GM21367 (cell line): ENCODE data around the gene CHTF8.
A peak's percentile ranks its signal among the peaks of the same experiment; 100 is the strongest.
"Not testable (repeated sequence)": the region's sequence is repeated elsewhere in the genome, so short reads cannot be mapped to it uniquely, and the experiment has no call there.

ENCODE experiments used
- ATAC-seq: cut with Tn5 transposase; IDR thresholded peaks from one replicate; pipeline ENCODE4 v1.9.1; 2021; ENCODE audit not compliant: unreplicated experiment

Gene CHTF8, protein sequence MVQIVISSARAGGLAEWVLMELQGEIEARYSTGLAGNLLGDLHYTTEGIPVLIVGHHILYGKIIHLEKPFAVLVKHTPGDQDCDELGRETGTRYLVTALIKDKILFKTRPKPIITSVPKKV

DNA sequence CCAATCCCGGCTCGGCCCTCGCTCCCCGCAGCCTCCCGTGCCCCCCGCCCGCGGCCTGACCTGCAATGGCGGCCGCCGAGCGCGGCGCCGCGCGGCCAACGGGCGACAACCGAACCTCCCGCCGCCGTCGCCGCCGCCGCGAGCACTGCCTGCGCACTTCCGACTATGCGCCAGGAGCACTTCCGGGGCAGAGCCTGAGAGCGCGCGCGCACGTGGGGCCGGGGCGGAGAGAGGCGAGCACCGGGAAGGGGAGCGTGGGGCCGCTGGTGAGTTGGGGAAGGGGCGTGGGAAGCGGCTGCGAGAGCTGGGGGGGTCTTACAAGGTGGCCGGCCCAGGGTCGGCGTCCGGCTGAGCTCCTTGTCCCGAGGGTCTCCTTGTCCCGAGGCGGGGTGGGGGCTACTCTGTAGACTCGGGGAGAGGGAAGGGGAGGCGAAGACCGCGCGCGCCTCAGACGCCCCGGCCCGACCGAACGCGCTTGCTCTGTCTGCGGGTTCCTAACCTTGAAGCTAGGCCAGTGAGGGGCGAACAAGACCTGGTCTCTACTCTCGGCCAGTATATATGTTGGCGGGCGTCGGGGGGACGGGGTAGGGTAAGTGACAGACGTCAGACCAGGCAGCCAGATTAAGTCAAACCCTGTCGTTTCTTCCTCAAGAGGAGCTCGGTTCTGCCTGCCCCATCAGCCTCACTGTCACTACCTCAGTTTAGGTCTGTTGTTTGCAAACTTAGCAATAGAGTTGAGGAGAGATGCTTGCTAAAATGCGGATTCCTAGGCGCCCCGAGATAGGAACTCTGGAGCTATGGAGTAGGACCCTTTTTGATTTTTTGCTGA is at the start of gene CHTF8, which contains the start of gene UTP4:
CHTF8 (minus strand) TSS at position 165 of the 829 bp plus-strand sequence. CDS start 11,130 bp downstream, outside the sequence.
UTP4 (plus strand) TSS at position 226 of the 829 bp plus-strand sequence. CDS start 811 bp downstream, outside the sequence.
- ATAC-seq, result peak; percentile 71

DNA sequence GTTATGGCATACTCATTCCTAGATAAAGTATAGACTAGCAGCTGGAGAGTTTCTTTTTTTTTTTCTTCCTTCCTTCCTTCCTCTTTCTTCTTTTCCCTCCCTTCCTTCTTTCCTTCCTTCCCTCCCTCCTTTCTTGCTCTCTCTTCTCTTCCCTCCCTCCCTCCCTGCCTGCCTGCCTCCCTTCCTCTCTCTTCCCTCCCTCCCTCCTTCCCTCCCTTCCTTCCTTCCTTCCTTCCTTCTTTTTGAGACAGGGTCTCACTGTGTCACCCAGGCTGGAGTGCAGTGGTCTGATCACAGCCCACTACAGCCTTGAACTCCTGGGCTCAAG is 47.6 kb upstream of the CHTF8 start:
- no peak for ATAC-seq

DNA sequence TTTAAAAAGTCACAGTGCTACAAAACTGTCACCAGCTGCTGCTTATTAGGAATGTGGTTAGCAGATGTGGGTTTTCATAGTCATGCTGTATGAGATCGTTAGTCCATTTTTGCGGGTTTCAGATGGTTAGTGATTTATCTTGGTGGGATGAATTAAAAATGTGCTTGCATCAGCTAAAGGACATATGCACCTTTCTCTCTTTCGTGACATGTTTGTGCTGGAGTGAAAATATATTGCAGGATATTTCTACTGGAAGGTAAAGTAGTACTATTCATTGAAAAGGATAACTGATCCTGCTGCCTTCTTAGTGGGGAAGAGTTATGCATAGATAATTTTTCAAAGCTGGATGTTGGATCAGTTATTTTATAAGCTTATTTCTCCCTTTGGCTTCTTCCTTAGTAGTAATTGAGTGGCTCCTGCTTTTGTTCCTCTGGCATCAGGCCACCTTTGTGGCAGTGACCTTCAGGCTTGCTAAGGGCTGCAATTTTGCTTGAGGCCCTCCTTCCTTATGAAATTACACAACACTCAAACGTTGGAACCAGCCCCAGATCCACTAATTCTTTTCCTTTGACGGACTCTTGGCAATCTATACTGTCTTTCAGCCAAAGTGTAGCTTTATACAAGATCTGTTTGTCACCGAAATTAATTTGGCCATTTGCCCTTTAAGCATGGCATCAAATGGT is 47.1 kb upstream of the CHTF8 start:
- no peak for ATAC-seq

DNA sequence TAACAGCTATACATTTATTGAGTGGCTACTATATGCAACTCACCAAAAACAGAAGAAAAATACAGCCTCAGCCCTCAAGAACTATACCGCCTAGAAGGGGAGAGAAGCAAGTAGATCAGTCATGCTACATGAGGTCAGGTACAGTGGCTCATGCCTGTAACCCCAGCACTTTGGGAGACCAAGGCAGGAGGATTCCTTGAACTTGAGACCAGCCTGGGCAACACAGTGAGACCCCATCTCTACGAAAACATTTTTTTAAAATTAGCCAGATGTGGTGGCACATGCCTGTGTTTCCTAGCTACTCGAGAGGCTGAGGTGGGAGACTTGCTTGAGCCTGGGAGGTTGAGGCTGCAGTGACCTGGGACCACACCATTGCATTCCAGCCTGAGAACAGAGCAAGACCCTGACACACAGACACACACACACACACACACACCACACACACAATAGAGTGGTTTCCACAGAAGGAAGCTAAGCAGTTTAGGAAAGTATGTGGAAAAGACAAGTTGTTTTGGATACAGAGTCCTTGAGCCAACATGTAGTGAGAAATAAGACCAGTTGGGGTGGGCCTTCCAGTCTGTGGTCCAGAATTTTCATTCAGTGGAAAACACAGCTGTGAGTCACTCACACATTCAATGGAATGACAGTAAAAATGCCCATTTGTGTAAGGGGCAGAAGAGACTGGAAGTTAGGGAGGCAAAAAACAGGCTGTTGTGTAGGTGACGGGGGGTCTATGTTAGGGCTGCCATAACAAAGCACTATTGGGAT is 43.8 kb upstream of the CHTF8 start:
- no peak for ATAC-seq

DNA sequence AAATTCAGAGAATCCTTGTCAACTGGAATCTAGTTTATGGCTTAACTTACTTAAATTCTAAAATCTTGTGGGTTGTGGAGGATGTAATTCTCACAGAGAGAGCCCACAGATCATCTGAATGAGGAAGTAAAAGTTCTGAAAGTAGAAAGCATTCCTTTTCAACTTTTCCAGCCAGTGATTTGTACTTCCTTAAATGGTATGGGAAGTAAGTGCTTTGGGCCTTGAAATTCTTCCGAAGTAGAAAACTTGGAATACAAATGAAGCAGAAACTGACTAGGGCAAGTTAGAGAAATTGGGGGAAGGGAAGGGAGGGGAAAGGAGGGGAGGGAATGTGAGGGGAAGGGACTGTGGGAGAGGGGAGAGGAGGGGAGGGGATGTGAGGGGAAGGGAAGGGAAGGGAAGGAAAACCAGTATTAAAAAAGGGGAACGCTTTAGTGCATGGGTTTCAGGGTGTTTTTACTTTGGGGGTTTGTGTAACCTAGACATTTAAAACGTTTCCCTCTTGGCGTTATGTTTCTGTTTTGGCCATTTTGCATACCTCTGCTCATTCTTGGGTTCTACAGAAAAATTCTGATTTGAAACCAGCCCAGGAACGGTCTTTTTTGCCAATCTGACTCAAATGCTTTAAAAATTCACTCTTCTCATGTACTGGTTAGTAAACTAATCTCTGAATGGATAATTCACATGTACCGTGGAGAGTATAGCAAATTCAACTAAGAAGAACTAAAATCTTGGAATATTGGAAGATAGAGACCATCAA is 39.1 kb upstream of the CHTF8 start:
- ATAC-seq, result no peak

DNA sequence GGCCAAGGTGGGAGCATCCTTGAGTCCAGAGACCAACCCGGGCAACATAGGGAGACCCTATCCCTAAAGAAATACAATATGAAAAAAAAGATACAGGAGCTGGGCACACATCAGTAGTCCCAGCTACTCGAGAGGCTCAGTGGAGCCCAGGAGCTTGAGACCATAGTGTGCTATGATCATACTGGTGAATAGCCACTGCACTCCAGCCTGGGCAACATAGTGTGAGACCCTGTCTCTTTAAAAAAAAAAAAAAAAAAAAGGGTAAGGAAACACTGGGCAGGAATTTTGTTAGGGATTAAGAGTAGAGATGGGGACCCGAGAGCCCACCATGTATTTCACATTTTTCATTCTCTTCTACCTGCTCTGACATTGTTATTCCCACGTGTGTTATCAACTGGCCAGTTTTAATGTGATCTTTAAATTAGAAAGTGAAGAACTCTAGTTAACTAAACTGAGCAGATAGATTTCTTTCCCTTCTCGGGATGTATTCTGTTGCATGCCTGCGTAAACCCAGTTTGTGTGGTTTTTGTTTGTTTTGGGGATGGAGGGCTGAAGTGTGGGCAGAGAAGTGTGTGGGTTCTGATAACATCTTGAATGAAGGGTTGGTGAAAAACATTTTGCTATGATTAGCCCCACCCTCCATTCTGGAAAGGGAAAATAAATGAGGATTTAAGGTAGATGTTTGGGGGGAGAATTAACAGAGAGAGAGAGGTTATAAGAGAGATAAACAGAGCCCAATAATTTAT is 37.4 kb upstream of the CHTF8 start:
- ATAC-seq, result no peak

DNA sequence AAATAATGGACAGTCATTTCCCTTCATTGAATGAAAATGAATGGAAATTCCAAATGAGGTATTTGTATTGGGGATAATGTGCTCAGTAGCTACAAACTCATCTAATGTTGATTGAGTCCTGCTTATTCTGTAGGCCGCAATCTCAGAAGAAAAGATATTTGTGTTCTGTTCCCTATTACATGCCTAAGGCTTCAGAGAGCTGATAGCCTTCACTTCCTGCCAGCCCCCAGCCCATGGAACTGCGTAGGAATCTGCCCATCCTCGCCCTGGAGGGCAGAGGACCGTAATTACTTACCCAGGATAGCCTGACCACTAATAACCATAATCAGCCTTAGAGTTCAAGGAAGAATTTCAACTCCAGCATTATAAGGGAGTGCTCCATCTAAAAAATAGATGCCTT is 36.7 kb upstream of the CHTF8 start:
- no peak for ATAC-seq

DNA sequence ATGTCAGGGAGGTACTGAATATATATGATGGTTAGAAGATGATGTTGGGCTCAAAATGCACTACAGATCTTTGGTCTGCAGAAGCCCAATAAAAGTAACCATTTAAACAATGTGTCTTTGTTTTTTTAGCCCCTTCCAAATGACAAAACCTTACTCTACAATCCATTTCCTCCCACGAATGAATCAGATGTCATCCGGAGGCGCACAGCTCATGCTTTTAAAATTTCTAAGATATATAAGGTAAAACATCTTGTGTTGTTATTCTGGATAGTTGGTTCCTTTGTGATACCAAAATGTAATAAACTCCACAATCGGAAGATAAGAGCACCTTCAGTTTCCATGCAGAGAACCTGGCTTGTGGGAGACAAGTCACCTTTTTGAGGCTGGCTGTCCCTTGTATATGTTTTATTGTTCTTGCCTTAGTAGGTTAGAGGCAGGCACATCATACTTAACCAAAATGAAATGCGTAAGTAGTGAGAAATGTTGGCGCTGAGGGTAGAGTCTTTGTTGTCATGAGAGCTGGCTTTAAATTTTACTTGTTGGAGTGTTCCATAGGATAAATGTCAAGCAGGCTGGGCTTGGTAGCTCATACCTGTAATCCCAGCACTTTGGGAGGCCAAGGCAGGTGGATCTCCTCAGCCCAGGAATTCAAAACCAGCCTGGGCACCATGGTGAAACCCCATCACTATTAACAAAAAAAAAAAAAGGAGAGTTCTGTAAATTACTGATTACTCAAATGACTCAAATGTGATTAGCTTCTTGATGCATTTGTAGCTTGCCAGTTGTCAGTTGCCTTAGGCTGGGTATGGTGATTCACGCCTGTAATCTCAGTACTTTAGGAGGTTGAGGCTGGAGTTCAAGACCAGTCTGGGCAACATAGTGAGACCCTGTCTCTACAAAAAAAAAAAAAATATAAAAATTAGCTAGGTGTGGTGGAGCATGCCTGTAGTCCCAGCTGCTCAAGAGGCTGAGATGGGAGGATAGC is 34.9 kb upstream of the CHTF8 start:
- ATAC-seq, result no peak

DNA sequence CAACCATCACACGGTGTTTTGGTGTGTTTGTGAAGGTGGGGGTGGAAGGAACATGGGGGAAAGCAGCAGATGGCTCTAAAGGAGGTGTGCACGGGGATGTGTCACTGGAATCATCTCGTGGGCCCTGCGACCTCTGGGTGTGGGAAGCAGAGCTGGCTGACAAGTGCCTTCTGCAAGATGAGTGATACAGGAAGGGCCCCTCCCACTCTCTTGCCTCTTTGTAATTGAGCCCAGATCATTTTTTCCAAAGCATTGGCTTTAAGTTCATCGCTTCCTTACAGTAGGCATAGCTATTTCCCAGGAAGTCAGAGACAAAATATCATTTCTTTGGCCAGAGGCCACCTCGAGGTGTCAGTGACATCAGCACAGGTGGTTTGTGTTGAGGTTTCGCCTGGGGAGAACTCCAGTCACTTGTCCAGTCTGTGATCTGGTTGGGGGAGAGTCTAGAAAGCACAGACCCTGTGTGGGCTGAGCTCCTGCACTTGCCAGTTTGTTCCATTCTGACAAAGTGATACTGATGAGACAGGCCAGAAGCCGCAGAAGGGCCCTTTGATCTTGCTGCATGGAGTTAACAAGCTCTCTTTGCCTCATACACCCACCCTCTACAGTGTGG is 33.9 kb upstream of the CHTF8 start:
- ATAC-seq, result no peak

DNA sequence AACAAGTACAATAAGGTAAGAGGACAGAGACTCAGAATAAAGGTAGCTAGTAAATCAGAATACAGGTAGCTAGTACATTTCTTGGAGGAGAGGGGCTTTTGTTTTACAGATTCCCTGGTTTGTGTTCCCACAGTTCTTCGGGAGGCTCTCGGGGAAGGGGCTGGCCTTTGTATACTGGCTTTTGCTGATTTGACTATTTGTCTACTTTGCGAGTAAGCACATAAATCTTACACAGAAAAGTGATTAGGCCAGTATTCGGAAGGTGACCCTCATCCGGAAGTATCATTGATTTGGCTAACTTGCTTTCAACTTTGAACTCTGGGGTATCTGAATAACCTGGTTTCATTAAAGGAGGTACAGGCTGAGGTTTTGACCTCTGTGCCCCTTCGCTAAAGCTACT is 33.2 kb upstream of the CHTF8 start:
- no peak for ATAC-seq

DNA sequence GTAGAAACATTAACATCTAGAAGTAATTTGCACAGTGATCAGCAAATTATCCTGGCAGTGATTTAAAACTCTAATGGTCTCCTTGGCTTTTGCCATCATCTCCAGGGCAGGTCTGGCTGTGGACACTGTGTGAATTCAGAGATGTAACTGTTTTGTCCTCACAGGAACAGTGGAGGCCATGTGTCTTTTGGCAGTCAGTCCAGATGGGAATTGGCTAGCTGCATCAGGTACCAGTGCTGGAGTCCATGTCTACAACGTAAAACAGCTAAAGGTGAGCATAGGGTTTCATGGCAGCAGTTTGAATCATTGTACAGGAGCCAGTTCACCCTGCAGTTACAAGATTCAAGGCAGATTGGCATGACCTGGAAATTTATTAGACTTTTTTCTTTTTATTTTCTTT is 27.8 kb upstream of the CHTF8 start:
- no peak for ATAC-seq

DNA sequence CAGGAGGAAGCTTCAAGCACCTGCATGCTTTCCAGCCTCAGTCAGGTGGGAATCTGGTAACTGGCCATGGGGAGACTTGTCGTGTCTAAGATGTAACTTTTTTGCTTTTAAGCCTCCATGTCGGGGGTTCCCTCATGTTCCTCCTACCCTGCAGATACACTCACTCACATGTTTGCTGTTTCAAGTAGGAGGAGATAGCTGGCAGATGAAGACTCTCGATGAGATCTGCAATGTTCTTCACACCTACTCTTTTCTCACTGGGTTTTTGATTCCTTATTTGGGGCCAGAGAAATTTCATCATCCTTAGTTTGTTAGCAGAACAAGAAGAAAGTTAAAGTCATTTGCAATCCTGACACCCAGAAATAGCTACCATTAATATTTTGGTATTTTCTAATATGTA is 24.8 kb upstream of the CHTF8 start:
- no peak for ATAC-seq

DNA sequence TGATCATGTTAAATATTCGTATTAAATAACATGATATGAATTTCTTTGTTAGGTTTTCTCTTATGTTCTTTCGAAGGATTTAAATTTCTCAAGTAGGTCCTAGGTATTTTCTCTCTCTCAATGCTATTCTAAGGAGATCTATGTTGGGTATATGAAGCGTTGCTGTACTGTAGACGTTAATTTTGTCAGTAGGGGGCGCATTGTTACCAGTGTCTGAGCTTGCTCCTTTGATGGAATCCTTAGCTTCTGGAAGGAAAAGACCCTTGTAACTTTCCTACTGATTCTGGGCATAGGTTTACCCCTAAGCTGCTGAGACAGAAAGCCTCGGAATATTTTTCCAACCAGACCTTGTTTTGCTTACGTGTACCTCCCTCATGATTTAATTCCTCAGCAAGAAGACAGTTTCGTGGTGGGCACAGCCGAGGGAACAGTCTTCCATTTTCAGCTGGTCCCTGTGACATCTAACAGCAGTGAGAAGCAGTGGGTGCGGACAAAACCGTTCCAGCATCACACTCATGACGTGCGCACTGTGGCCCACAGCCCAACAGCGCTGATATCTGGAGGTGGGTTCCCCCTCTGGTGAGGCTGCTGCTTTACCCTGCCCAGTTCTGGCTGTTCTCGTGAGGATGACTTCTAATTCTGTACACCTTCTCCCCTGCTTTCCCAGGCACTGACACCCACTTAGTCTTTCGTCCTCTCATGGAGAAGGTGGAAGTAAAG is 17.9 kb upstream of the CHTF8 start:
- no peak for ATAC-seq

DNA sequence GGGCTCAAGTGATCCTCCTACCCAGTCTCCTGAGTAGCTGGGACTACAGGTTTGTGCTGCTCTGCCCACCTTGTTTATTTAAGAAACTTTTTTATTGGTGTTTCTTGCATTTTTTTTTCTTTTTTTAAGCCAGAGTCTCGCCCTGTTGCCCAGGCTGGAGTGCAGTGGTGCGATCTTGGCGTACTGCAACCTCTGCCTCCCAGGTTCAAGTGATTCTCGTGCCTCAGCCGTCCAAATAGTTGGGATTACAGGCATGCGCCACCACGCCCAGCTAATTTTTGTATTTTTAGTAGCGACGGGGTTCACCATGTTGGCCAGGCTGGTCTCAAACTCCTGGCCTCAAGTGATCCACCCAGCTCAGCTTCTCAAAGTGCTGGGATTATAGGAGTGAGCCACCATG is 17.2 kb upstream of the CHTF8 start:
- not testable (repeated sequence) for ATAC-seq

DNA sequence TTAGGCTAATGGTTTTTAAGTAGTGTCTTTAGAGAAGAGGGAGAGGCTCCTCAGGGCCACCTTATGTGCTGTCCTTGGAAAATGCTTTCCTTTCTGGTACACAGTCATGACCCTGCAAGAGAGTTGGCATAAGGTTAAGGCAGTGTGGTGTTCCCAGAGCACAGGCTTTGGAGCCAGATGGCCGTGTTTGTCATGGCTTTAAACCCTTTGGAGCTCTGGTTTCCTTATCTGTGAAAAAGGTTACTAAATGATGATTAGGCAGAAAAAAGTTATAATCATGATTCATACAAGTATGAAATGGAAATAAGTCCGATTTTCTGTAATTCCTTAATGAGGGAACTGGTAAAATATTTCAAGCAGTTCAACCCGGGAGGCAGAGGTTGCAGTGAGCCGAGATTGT is 13.3 kb upstream of the CHTF8 start:
- ATAC-seq, result no peak

DNA sequence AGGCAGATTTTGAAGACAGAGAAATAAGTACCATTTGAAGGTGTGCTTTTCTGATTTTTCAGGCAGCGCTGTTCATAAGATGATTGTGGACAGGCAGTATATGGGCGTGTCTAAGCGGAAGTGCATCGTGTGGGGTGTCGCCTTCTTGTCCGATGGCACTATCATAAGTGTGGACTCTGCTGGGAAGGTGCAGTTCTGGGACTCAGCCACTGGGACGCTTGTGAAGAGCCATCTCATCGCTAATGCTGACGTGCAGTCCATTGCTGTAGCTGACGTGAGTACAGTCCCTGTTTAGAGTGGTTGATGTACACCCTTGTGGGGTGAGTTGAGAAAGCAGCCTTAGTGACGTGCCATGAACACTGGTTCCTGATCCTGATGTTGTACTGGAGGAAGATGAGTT is 10.7 kb upstream of the CHTF8 start:
- ATAC-seq, result no peak

DNA sequence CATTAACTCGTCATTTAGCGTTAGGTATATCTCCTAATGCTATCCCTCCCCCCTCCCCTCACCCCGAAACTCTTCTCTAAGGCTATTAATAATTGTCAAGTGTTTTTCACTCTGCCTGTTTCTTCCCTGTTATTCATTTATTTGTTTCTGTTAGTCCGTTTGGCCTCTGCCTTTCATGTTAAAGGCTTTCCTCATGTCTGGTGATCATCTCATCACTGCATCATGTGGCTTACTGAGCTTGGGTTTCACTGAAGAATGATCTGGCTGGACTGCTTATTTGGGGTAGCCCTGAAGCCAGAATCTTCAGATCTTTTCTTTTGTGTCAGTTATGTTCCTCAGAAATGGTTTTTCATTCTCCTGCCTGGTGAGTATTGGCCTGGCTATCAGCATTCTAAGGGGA is 9.5 kb upstream of the CHTF8 start:
- no peak for ATAC-seq

DNA sequence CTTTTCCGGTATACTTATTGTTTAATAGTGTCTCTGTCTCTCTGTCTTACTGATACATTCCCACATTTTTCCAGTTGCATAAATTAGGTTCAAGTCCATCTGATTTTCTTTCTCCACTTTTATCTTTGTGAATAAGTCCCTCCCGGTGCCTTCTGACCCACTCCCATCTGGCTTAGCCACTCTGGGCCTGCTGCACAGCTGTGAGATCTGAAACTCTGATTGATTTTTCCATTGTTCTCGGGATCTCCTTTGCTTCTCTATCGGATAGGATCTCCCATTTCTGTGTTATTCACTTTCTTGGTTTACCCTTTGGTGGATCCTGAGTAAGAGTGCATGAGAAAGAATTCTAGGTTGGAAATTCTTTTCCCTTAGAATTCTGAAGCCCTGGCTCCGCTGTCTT is 8.6 kb upstream of the CHTF8 start:
- ATAC-seq, result no peak
